CD4-positive, alpha-beta T cell treated with Interleukin-21 for 1 hour (primary cell): ENCODE data around the gene TMEM89.

Source experiments
- DNase-seq: peaks from one replicate; pipeline ENCODE4 v3.0.0-alpha.2; 2020

Gene TMEM89

GRCh38 chr3:48641396-48641795 lies 19.8 kb upstream of the TMEM89 start:
- no peak for DNase-seq

- no peak for DNase-seq
These were observed 18.5 kb upstream of the TMEM89 start for GRCh38 chr3:48639944-48640606.

GRCh38 chr3:48637305-48637704 lies 15.7 kb upstream of the TMEM89 start:
- DNase-seq: no peak

- no peak for DNase-seq
These were observed 14.6 kb upstream of the TMEM89 start for GRCh38 chr3:48636149-48636655.

GRCh38 chr3:48635222-48636021 lies 13.9 kb upstream of the TMEM89 start, which contains the start of gene SLC26A6:
TSS of gene SLC26A6 (minus strand) at chr3:48635461. CDS start at chr3:48635393, 68 bp downstream.
- DNase-seq: peak; percentile 93

GRCh38 chr3:48634661-48635221 lies 13.2 kb upstream of the TMEM89 start:
- DNase-seq: peak; percentile 29

GRCh38 chr3:48633743-48634142 lies 12.2 kb upstream of the TMEM89 start:
- DNase-seq: no peak

- DNase-seq: no peak
These were observed 11.7 kb upstream of the TMEM89 start for GRCh38 chr3:48633256-48633655.

- no peak for DNase-seq
These were observed 10.2 kb upstream of the TMEM89 start for GRCh38 chr3:48631516-48632448.

- DNase-seq: no peak
These were observed 9.3 kb upstream of the TMEM89 start for GRCh38 chr3:48630833-48631232.

- DNase-seq: no peak
These were observed 8.8 kb upstream of the TMEM89 start for GRCh38 chr3:48630407-48630806.

GRCh38 chr3:48629894-48630293 lies 8.3 kb upstream of the TMEM89 start:
- DNase-seq: no peak

- no peak for DNase-seq
These were observed 6.9 kb upstream of the TMEM89 start for GRCh38 chr3:48628277-48629017.

GRCh38 chr3:48625600-48625999 lies 4.0 kb upstream of the TMEM89 start:
- no peak for DNase-seq

- DNase-seq: no peak
These were observed 3.2 kb upstream of the TMEM89 start for GRCh38 chr3:48624767-48625166.

- DNase-seq: no peak
These were observed 2.4 kb upstream of the TMEM89 start for GRCh38 chr3:48623851-48624547.

- no peak for DNase-seq
These were observed 1.7 kb downstream of the TMEM89 start for GRCh38 chr3:48619541-48620524.

GRCh38 chr3:48617559-48617958 lies 4.0 kb downstream of the TMEM89 start:
- no peak for DNase-seq

GRCh38 chr3:48614044-48614443 lies 7.5 kb downstream of the TMEM89 start:
- no peak for DNase-seq

GRCh38 chr3:48612309-48612708 lies 9.3 kb downstream of the TMEM89 start:
- DNase-seq: no peak
